Right cardiac atrium (tissue), 5 donors: ENCODE data around the gene HTATSF1. TPM values are rescaled to one million over a fixed set of nuclear protein-coding genes. Genes with fewer than 3 reads are reported as not detected.
A peak's percentile ranks its signal among the peaks of the same experiment; 100 is the strongest.

Experiments used
- ATAC-seq, 2 donors: fragments of 200-7000 bp; cut with Tn5 transposase; one replicate each; pipeline versions ENCODE4 v1.8.0 to v1.9.1; 2020; ENCODE audit warnings: moderate library complexity in 2 of 2, mild to moderate bottlenecking in 1 of 2
- DNase-seq, 3 donors: peaks; one replicate each; pipeline ENCODE4 v3.0.0-alpha.2; 2020
- H3K27ac ChIP-seq: one replicate; pipeline ENCODE4 v1.5.1; 2013; ENCODE audit warnings: mild to moderate bottlenecking, low read length, control low read depth, moderate library complexity
- H3K27me3 ChIP-seq: one replicate; pipeline ENCODE4 v1.6.1; 2013; ENCODE audit not compliant: control insufficient read depth, insufficient read depth
- H3K4me1 ChIP-seq: one replicate; pipeline ENCODE4 v1.6.1; 2013; ENCODE audit warnings: low read length; ENCODE audit not compliant: control insufficient read depth, insufficient read depth
- H3K4me3 ChIP-seq: one replicate; pipeline ENCODE4 v1.5.1; 2013; ENCODE audit warnings: low read length, control low read depth
- H3K9me3 ChIP-seq: one replicate; pipeline ENCODE4 v1.6.1; 2013; ENCODE audit warnings: low read length; ENCODE audit not compliant: control insufficient read depth
- WGBS: extraction: QIAGEN DNeasy Blood & Tissue Kit; methylation state at CpG from one replicate; pipeline ENCODE4 v1.1.7; 2013; 5-methylcytosine and 5-hydroxymethylcytosine counted together
- intact Hi-C, 4 donors: fragments of 100-400 bp; cut with DNase I; formaldehyde crosslinking; loops; one replicate each; pipeline versions ENCODE4 v1.11.0 to v1.14.0; 2022 to 2023
- long read RNA-seq, 4 donors: library from polyadenylated mRNA; unstranded; transcript quantifications; one replicate each; pipeline ENCODE4 v2.0.0, GENCODE V29; 2020 to 2021
- polyA plus RNA-seq: library from polyadenylated mRNA; stranded (reverse); fragments of 200-250 nt; gene quantifications from one replicate; pipeline ENCODE4 v1.2.3, GENCODE V29; 2013
- total RNA-seq, 4 donors: library from RNA; stranded (reverse); fragmentation: NEBNext Ultra II Directional; extraction: Animal tissue kit (Norgen Biotek cat#: 25700); gene quantifications; one replicate each; pipeline ENCODE4 v1.2.1, GENCODE V29; 2021
- donor health status: healthy with polysubstance abuse.
- donor health status: DM: no; HTN: yes; CAD: no.
- donor health status: DM: no; HTN: no; CAD: no.
- donor health status: DM: no; HTN: yes; CAD: no; lungs with severe emphysema.
- donor health status: DM: yes; HTN: yes; CAD: no.

HTATSF1 gene, protein sequence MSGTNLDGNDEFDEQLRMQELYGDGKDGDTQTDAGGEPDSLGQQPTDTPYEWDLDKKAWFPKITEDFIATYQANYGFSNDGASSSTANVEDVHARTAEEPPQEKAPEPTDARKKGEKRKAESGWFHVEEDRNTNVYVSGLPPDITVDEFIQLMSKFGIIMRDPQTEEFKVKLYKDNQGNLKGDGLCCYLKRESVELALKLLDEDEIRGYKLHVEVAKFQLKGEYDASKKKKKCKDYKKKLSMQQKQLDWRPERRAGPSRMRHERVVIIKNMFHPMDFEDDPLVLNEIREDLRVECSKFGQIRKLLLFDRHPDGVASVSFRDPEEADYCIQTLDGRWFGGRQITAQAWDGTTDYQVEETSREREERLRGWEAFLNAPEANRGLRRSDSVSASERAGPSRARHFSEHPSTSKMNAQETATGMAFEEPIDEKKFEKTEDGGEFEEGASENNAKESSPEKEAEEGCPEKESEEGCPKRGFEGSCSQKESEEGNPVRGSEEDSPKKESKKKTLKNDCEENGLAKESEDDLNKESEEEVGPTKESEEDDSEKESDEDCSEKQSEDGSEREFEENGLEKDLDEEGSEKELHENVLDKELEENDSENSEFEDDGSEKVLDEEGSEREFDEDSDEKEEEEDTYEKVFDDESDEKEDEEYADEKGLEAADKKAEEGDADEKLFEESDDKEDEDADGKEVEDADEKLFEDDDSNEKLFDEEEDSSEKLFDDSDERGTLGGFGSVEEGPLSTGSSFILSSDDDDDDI
- total RNA-seq (10 to 100 TPM; 53.5 to 61.6 (median 56.7) TPM), polyA plus RNA-seq (60.0 TPM)
- long read RNA-seq, donor 1, transcript HTATSF1-204 (10 exons, 3,019 nt) = minor isoform, 96 of 358 reads
- long read RNA-seq, donor 1, transcript HTATSF1-201 (9 exons, 2,775 nt) = major isoform, 207 of 358 reads
- long read RNA-seq, donor 1, partial matches to known transcripts = 4 of 358 reads
- long read RNA-seq, donor 1, other reads (novel, unspliced or antisense) = 51 of 358 reads
- long read RNA-seq, donor 2, transcript HTATSF1-201 (9 exons, 2,775 nt) = major isoform, 54 of 113 reads
- long read RNA-seq, donor 2, transcript HTATSF1-204 (10 exons, 3,019 nt) = minor isoform, 37 of 113 reads
- long read RNA-seq, donor 2, partial matches to known transcripts = 4 of 113 reads
- long read RNA-seq, donor 2, other reads (novel, unspliced or antisense) = 18 of 113 reads
- long read RNA-seq, donor 3, transcript HTATSF1-204 (10 exons, 3,019 nt) = major isoform, 186 of 392 reads
- long read RNA-seq, donor 3, transcript HTATSF1-201 (9 exons, 2,775 nt) = minor isoform, 148 of 392 reads
- long read RNA-seq, donor 3, partial matches to known transcripts = 8 of 392 reads
- long read RNA-seq, donor 3, other reads (novel, unspliced or antisense) = 48 of 392 reads
- long read RNA-seq, donor 4, transcript HTATSF1-204 (10 exons, 3,019 nt) = minor isoform, 41 of 105 reads
- long read RNA-seq, donor 4, transcript HTATSF1-201 (9 exons, 2,775 nt) = major isoform, 48 of 105 reads
- long read RNA-seq, donor 4, partial matches to known transcripts = 4 of 105 reads
- long read RNA-seq, donor 4, other reads (novel, unspliced or antisense) = 12 of 105 reads

DNA sequence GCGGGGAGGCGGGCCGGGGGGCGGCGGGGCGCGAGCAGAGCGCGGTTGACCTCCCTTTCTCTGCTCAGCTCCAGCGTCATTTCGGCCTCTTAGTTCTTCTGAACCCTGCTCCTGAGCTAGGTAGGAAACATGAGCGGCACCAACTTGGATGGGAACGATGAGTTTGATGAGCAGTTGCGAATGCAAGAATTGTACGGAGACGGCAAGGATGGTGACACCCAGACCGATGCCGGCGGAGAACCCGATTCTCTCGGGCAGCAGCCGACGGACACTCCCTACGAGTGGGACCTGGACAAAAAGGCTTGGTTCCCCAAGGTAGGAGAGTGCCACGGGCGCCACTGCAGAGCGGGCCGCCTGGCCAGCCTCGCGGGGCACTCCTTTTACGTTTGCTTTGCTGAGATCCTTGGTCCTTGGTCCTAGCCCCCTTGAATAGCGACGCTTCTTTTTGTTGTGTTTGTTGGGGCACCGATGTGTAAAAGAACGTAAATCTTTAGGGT, at the start of gene HTATSF1:
TSS of gene HTATSF1 (plus strand) at position 37 of the 497 bp plus-strand sequence. CDS start at position 130, 93 bp downstream.
- H3K27me3 ChIP-seq = no peaks in the 10 kb centered on the region
- peak within 1 kb of the TSS; percentile 94 for H3K4me3 ChIP-seq
- peak within 1 kb of the TSS; percentile 92 for H3K27ac ChIP-seq
- intact Hi-C loops = no loop called here
- H3K4me1 ChIP-seq = no peaks in the 10 kb centered on the region
- ATAC-seq (peak in 1 of 2 donors; percentile 7), DNase-seq (peak in 1 of 3 donors; percentile 53)
- H3K9me3 ChIP-seq = no peaks in the 10 kb centered on the region
- WGBS = under 1% methylated on average over 35 of the region's 35 CpGs

DNA sequence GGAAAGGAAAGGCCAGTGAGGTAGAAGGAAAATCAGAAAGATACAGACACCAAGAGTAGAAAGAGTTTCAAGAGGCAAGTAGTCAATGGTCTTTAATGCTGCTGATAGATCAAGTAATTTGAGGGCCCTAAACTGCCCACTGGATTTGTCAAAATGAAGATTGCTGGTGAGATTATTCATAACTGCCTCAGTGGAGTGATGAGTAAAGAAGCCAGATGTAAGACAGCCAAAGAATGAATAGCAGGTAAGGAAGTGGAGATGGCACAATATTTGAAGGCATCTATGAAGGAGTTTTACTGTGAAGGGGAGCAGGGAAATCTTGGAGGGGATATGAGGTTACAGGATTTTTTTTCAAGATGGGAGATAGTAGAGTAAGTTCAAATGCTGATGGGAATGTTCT, 49.4 kb upstream of the HTATSF1 start:
- Histone ChIP-seq H3K27ac (no peak overlapping the region), H3K4me3 (no peak overlapping the region), H3K27me3 (no peaks in the 10 kb centered on the region), H3K4me1 (no peaks in the 10 kb centered on the region), H3K9me3 (no peaks in the 10 kb centered on the region)
- DNase-seq (no peak), ATAC-seq (no peak)
- intact Hi-C loops = no loop called here

DNA sequence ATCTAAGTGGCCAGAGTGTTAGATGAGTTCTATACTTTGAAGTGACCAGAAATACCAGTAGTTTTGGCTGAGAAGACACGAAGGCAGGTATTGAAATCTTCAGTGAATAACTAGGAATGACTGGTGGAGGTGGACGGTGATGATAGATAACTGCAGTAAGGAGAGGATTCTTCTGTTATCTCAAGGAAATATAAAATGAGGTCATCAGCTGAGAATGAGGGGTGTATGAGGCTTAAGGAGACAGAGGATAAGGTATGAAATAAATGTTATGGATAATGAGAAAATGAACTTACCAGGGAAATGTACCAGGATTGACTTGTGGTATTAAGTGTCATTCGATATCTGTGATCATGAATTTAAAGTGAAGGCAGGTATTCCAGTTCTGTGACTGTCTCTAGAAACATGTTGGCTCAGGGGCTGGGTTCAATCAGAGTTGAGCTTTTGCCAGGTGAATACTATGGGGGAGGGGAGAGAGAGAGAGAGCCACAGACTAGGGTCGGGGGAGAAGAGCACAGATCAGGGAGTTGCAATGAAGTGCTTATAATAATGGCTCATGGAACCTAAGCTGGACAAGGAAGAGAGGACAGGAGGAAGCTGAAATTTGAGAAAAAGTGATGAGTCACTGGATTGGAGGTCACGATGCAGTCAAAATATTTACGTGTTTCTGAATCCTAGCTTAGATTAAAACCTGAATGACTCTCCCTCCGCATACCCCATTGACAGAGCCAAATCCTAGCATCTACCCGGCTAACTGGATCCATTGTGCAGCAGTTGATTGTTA, 47.2 kb upstream of the HTATSF1 start:
- Histone ChIP-seq H3K27me3 (no peaks in the 10 kb centered on the region), H3K4me3 (no peak overlapping the region), H3K4me1 (no peaks in the 10 kb centered on the region), H3K27ac (no peak overlapping the region), H3K9me3 (no peaks in the 10 kb centered on the region)
- ATAC-seq (no peak), DNase-seq (no peak)
- intact Hi-C loops = no loop called here
- 48% methylated on average over 8 of the region's 8 CpGs for WGBS

DNA sequence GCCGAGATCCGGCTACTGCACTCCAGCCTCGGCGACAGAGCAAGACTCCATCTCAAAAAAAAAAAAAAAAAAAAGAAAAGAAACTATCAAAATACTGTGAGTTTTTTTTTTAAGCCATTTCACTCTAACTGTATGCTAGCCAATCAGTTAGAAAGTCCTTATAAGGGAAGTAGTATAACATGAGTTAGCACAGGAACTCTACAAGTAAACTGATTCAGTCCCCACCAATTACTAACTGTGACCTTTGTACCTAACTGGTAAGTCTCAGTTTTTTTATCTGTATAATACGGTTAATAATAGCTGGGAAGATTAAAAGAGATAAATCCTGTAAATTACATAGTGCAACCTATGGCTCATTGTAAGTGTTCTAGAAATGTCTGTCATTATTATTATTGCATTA, 44.8 kb upstream of the HTATSF1 start:
- no peaks in the 10 kb centered on the region for H3K27me3 ChIP-seq
- 73% methylated on average over 5 of the region's 5 CpGs for WGBS
- H3K9me3 ChIP-seq = no peaks in the 10 kb centered on the region
- no peak overlapping the region for H3K4me3 ChIP-seq
- H3K27ac ChIP-seq = no peak overlapping the region
- no peak for DNase-seq
- ATAC-seq = no peak
- H3K4me1 ChIP-seq = no peaks in the 10 kb centered on the region
- intact Hi-C loops = no loop called here

DNA sequence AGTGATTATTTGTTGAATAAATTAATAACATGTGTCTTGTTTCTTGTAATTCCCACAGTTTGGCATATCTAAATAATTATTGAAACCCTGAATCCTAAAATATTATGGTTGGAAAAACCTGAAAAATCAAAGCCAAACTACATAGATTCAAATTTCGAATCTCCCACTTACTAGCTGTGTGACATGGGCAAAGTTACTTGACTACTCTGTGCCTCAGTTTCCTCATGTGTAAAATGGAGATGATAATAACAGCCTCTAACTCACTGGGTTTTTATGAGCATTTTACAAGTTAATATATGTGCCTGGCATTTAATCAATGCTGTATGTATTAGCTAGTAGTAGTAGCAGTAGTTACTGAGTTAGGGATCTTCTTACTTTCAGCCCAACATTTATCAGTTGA, 44.3 kb upstream of the HTATSF1 start:
- DNase-seq = no peak
- H3K27me3 ChIP-seq = no peaks in the 10 kb centered on the region
- intact Hi-C loops = no loop called here
- H3K27ac ChIP-seq = no peak overlapping the region
- 88% methylated on average over 1 of the region's 1 CpG for WGBS
- H3K9me3 ChIP-seq = no peaks in the 10 kb centered on the region
- H3K4me1 ChIP-seq = no peaks in the 10 kb centered on the region
- no peak for ATAC-seq
- H3K4me3 ChIP-seq = no peak overlapping the region

DNA sequence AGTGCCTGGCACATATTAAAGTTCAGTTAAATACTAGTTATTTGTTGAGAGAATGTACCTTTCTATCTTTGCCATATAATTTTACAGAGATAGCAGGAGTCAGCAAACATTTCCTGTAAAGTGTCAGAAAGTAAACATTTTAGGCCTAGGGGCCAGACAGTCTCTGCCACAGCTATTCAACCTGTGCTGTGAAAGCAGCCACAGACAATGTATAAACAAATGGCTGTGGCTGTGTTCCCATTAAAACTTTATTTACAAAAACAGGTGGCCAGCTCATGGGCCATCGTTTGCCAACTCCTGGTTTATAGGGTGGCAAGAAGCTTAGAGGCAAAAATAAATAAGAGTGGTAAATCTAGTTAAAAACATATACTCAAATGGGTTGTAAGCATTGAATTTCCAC, 43.6 kb upstream of the HTATSF1 start:
- Histone ChIP-seq H3K4me1 (no peaks in the 10 kb centered on the region), H3K27me3 (no peaks in the 10 kb centered on the region), H3K4me3 (no peak overlapping the region), H3K9me3 (no peaks in the 10 kb centered on the region), H3K27ac (no peak overlapping the region)
- intact Hi-C loops = no loop called here
- ATAC-seq = no peak
- no peak for DNase-seq
- WGBS = 59% methylated on average over 1 of the region's 1 CpG

DNA sequence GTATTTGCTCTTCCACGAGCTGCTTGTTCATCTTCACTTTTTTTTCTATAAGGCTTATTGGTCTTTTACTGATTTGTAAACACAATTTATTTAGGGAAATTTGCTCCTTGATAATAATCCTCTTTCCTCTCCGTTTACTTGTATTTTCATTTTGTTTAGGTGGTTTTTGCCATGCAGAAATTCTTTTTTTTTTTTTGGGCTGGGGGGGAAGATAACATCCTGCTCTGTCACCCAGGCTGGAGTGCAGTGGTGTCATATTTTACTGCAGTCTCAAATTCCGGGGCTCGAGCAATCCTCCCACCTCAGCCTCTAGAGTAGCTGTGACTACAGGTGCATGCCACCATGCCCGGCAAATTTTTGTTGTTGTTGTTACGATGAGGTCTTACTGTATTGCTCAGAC, 41.3 kb upstream of the HTATSF1 start:
- intact Hi-C loops = no loop called here
- no peaks in the 10 kb centered on the region for H3K4me1 ChIP-seq
- DNase-seq (no peak), ATAC-seq (no peak)
- H3K9me3 ChIP-seq = no peaks in the 10 kb centered on the region
- no peaks in the 10 kb centered on the region for H3K27me3 ChIP-seq
- WGBS = 81% methylated on average over 6 of the region's 6 CpGs
- H3K4me3 ChIP-seq = no peak overlapping the region
- no peak overlapping the region for H3K27ac ChIP-seq

DNA sequence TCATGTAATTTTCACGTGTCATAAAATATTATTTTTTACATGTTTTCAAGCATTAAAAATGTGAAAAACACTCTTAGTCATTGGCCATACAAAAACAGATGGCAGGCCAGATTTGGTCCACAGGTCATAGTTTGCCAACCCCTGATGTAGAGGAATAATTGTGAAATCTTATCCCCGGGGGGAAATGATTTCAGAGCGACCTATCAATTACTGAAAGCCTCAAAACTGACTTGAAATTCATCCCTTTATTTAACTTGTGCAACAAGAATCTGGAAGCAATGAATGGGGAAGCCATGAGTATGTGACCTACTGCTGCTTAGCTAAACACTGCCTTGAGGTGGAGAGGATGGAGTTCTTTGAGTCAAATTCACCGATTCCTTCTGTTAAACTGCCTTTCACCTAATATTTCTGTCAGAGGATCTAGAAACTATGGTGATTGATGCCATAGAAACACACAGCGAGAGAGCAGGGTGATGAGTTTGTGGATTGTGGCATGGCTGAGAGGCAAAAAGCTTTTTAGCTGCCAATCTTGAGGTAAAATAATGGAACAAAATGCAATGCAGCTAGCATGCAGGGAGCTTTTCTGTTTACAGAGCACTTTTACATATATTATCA, 40.0 kb upstream of the HTATSF1 start:
- ATAC-seq = no peak

DNA sequence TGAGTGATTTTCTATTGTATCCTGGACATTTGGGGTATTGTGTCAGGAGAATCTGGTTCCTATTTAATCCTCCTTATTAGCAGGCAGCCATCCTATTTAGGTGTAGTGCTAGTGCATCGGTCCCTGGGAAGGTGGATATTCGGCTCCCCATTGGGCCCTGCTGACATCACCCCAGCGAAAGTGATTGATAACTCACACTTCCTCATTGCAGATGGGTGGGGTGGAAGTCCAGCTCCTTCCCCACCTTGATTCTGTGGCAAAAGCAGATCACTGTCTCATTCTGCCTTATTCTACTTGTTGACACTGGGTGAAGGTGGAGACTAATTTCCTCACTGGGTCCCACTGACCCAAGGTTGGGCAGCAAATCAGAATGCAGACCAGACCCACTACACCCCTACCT, 32.8 kb upstream of the HTATSF1 start:
- H3K9me3 ChIP-seq = no peaks in the 10 kb centered on the region
- 68% methylated on average over 3 of the region's 3 CpGs for WGBS
- intact Hi-C loops = no loop called here
- DNase-seq (no peak), ATAC-seq (no peak)
- H3K4me1 ChIP-seq = no peaks in the 10 kb centered on the region
- H3K27me3 ChIP-seq = no peaks in the 10 kb centered on the region
- H3K4me3 ChIP-seq = no peak overlapping the region
- no peak overlapping the region for H3K27ac ChIP-seq

More for the DNA sequence above, 40.0 kb upstream of the HTATSF1 start:
- Histone ChIP-seq H3K27ac (no peak overlapping the region), H3K4me3 (no peak overlapping the region), H3K9me3 (no peaks in the 10 kb centered on the region), H3K4me1 (no peaks in the 10 kb centered on the region), H3K27me3 (no peaks in the 10 kb centered on the region)
- WGBS = 61% methylated on average over 5 of the region's 5 CpGs
- DNase-seq = no peak
- intact Hi-C loops = no loop called here
